Astrocyte of the spinal cord (primary cell): Measurements from ENCODE around the gene ZNF438.
A peak's percentile ranks its signal among the peaks of the same experiment; 100 is the strongest.

Experiments
- DNase-seq: peaks from one replicate; pipeline ENCODE4 v3.0.0; 2011; ENCODE audit warnings: low read depth, low spot score
- H3K4me3 ChIP-seq: 2 replicates; pipeline ENCODE4 v1.5.1; 2011; ENCODE audit warnings: low read depth, mild to moderate bottlenecking, low read length, moderate library complexity
- CTCF ChIP-seq: IDR thresholded peaks from 2 replicates; pipeline ENCODE4 v1.5.1; 2012; ENCODE audit warnings: low read depth, mild to moderate bottlenecking, low read length, inconsistent platforms
- in situ Hi-C: cut with HindIII; loops from 2 replicates; pipeline ENCODE4 v1.10.0; 2017; ENCODE audit warnings: low sequenced_read_pairs

ZNF438 gene

DNA sequence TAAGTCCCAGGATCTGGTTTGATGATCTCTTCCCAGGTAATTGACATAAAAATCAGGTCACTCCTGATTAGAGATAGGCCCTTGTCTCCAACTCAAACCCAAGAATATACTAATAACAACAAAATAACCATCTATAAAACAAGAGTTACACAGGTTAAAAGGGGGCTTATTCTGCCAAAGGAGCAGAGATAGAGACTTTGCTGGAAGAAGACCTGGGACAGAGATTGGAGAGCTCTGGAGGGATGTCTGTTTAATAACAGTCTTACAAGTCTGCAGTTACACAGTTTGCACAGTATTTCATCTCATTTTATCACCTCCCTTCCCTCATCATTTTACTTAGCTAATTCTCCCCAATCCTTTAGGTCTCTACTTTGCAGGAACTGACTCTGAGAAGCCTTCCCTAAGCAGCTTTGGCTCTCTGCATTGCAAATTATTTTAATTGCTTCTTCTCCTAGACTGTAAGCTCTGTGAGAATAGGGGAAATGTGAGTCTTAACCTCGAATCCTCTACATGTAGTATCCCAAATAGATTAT is 3.7 kb upstream of the ZNF438 start:
- DNase-seq, result no peak
- no peak overlapping the region for H3K4me3 ChIP-seq
- in situ Hi-C loops, result no loop called here
- TF ChIP-seq CTCF, result no peak

DNA sequence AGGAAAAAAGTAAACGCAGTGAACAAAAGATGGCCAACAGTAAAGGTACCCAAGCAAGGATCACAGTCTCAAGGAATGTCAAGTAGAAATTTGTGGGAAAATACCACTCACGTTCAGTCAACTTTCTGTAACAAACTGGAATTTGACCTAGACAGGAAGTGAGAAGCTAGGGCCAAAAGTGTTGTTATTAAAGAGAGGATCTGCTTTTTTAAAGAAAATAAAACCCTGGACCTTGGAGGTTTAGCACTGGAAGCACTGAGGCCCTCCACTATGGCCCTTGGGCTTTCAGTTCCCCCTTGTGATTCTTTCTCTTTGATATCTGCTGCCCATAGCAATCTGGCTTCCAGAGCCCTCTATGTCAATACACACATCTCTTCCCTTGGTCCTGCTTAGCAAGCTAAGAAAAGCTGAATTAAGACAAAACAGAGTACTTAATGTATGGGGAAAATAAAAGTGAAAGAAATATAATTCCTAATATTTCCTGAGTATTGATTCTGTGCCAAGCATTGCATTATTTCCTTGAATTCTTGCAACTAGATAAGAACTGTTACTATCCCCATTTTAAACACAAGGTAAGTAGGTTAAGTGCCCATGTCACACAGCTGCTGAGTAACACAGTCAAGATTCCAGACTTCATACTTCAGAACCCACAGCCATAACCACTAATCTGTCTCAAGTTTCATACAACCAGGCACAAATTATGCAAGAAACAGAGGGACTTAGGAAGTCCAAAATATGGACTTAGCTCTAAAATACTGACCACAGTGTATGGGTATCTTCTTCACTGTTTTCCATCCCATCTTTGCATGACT is 2.6 kb upstream of the ZNF438 start:
- no peak for TF ChIP-seq CTCF
- no peak overlapping the region for H3K4me3 ChIP-seq
- in situ Hi-C loops, result no loop called here
- peak; percentile 94 for DNase-seq

DNA sequence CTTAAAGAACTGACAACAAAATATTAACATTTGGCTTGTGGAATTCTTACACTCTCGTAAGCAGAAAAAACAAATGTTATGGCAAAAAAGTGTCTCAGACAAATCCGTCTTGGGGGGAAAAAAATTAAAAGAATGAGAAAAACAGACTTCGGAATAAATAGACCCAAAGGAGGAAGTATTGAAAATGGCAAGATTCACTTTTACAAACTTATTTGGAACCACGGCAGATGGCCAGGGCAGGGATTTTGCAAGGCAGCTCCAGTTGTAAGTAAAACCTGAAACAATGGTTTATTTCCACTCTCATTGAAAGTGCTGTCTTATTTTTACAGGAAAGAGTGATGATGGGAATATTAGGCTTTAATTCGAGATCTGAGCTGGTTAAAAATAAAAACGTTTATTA is 1.5 kb upstream of the ZNF438 start:
- no peak overlapping the region for H3K4me3 ChIP-seq
- in situ Hi-C loops, result no loop called here
- DNase-seq, result no peak
- no peak for TF ChIP-seq CTCF

DNA sequence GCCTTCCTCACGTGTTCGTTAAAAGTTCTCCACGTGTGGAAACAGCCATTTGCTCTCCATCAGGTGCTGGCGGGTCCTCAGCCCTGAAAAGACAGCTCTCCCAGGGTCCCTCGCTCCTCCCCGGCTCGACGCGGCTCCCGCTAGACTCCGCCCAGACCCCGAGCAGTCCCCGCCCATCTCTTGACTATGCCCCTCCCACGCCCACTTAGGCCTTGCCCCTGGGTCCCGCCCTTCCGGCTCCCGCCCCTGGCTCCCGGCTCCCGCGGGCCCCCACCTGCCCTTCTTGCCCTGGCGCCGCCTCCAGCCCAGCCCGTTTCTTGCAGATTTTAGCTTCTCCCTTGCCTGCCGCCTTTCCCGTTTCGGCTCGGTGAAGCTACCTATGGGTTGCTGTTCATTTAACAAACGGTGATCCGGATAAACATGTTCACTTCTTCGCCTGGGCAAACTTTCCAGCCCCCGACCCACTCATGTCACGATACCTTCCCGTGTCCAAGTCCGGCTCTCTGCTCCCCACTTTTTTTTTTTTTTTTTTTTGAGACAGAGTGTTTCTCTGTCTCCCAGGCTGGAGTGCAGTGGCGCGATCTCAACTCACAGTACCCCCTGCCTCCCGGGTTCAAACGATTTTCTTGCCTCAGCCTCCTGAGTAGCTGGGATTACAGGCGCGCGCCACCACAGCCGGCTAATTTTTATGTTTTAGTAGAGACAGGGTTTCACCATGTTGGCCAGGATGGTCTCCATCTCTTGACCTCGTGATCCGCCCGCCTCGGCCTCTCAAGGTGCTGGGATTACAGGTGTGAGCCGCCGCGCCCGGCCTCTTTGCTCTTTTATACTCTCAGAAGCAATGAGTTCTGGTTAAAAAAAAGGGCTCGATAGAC is 830 bp upstream of the ZNF438 start:
- DNase-seq, result peak; percentile 94
- TF ChIP-seq CTCF, result no peak
- peak overlapping the region; percentile 42 for H3K4me3 ChIP-seq
- in situ Hi-C loops, result no loop called here

- in situ Hi-C loops, result no loop called here
- H3K4me3 ChIP-seq, result peak overlapping the region; percentile 52
- no peak for TF ChIP-seq CTCF
- DNase-seq, result no peak
Observed at GRCh38 chr10:31031205-31031557, 484 bp downstream of the ZNF438 start.

GRCh38 chr10:31030800-31031199 is 865 bp downstream of the ZNF438 start:
- in situ Hi-C loops, result no loop called here
- DNase-seq, result no peak
- H3K4me3 ChIP-seq, result peak overlapping the region; percentile 52
- no peak for TF ChIP-seq CTCF
